ENCODE results near the gene CXXC4. TPM values are rescaled to one million over a fixed set of nuclear protein-coding genes. Genes with fewer than 3 reads are reported as not detected.

The CXXC4 gene
- total RNA-seq, 2 experiments from 2014 or later, result 0.03 TPM; not detected in 1

GRCh38 chr4:104490096-104490769, 4.5 kb downstream of the CXXC4 start:
- ChIA-PET POLR2A (no interaction called here), CTCF (ENCODE audit: unreplicated experiment) (no interaction called here)
- no peaks in the 10 kb centered on the region for H3K36me3 ChIP-seq (ENCODE audit: insufficient read depth, low read length)
- no peaks in the 10 kb centered on the region for H3K9me2 ChIP-seq (ENCODE audit: insufficient read depth, low read length)
- H3K79me2 ChIP-seq (ENCODE audit: insufficient read depth, low read depth, low read length), result no peaks in the 10 kb centered on the region
- intact Hi-C loops (cut with micrococcal nuclease; ENCODE audit: unreplicated experiment), result no loop called here
- no peak overlapping the region for H3K4me3 ChIP-seq (ENCODE audit: low read depth, low read length, poor library complexity, severe bottlenecking)
- H3K27ac ChIP-seq (ENCODE audit: low read depth, low read length, poor library complexity, severe bottlenecking), result no peak overlapping the region
- no peak for DNase-seq (ENCODE audit: low spot score)
- no peaks in the 10 kb centered on the region for H4K20me1 ChIP-seq (ENCODE audit: insufficient read depth, low read length)
- H3K4me1 ChIP-seq (ENCODE audit: insufficient read depth, low read length, poor library complexity, severe bottlenecking), result peaks cover 4% of the 10 kb centered on the region
- BruUV-seq (replicated peaks), result no TSS peak
- H2AFZ ChIP-seq (ENCODE audit: low read length), result 0 out of 2 replicates have a peak overlapping the region, but pooled peaks have one; percentile 4
- no peaks in the 10 kb centered on the region for H3K9me3 ChIP-seq (ENCODE audit: low read length)
- H3K4me2 ChIP-seq (ENCODE audit: low read length), result peak overlapping the region; percentile 68
- TF ChIP-seq EZH2phosphoT487 (IDR thresholded peaks at IDR 0.05; ENCODE audit: borderline replicate concordance, low read depth, low read length) (no peak), CTCF (conservative IDR thresholded peaks at IDR 0.05; ENCODE audit: low read length) (no peak)

DNA sequence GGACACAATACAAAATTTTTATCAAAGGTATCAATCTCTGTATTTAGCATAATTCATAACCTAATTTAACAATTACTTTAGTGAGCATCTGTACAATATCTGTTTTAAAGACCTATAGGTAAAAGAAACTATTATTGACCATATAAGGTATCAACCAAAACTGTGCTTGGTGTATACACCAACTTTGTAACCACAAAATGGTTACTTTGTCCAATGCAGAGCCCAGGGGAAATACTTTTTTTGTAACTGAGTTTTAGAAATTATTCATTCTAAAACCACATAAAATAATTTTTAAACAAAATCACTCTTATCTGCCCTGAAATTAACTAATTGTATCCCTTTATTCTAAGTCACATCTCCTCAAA, 5.0 kb downstream of the CXXC4 start:
- H3K4me3 ChIP-seq (ENCODE audit: low read depth, low read length, poor library complexity, severe bottlenecking), result no peak overlapping the region
- H3K79me2 ChIP-seq (ENCODE audit: insufficient read depth, low read depth, low read length), result no peaks in the 10 kb centered on the region
- DNase-seq (ENCODE audit: low spot score), result no peak
- BruUV-seq (replicated peaks), result no TSS peak
- H3K4me1 ChIP-seq (ENCODE audit: insufficient read depth, low read length, poor library complexity, severe bottlenecking), result peaks cover 4% of the 10 kb centered on the region
- no peak overlapping the region for H3K27ac ChIP-seq (ENCODE audit: low read depth, low read length, poor library complexity, severe bottlenecking)
- H3K9me3 ChIP-seq (ENCODE audit: low read length), result no peaks in the 10 kb centered on the region
- H3K4me2 ChIP-seq (ENCODE audit: low read length), result peak overlapping the region; percentile 68; the same call in 1 of the 2 replicates
- H3K9me2 ChIP-seq (ENCODE audit: insufficient read depth, low read length), result no peaks in the 10 kb centered on the region
- CTCF ChIA-PET (ENCODE audit: unreplicated experiment), result no interaction called here
- no peaks in the 10 kb centered on the region for H3K36me3 ChIP-seq (ENCODE audit: insufficient read depth, low read length)
- no peaks in the 10 kb centered on the region for H4K20me1 ChIP-seq (ENCODE audit: insufficient read depth, low read length)
- intact Hi-C loops (cut with micrococcal nuclease; ENCODE audit: unreplicated experiment), result no loop called here
- no peak overlapping the region for H2AFZ ChIP-seq (ENCODE audit: low read length)
- POLR2A ChIA-PET, result no interaction called here
- TF ChIP-seq EZH2phosphoT487 (IDR thresholded peaks at IDR 0.05; ENCODE audit: borderline replicate concordance, low read depth, low read length) (no peak), CTCF (conservative IDR thresholded peaks at IDR 0.05; ENCODE audit: low read length) (no peak)

GRCh38 chr4:104488151-104488550, 6.5 kb downstream of the CXXC4 start:
- Histone ChIP-seq H2AFZ (ENCODE audit: low read length) (no peak overlapping the region), H3K9me3 (ENCODE audit: low read length) (no peaks in the 10 kb centered on the region), H3K36me3 (ENCODE audit: insufficient read depth, low read length) (no peaks in the 10 kb centered on the region), H4K20me1 (ENCODE audit: insufficient read depth, low read length) (no peaks in the 10 kb centered on the region), H3K27ac (ENCODE audit: low read depth, low read length, poor library complexity, severe bottlenecking) (no peak overlapping the region), H3K4me1 (ENCODE audit: insufficient read depth, low read length, poor library complexity, severe bottlenecking) (peaks cover 4% of the 10 kb centered on the region), H3K4me2 (ENCODE audit: low read length) (peak overlapping the region; percentile 15; the same call in 1 of the 2 replicates), H3K4me3 (ENCODE audit: low read depth, low read length, poor library complexity, severe bottlenecking) (no peak overlapping the region), H3K79me2 (ENCODE audit: insufficient read depth, low read depth, low read length) (no peaks in the 10 kb centered on the region), H3K9me2 (ENCODE audit: insufficient read depth, low read length) (no peaks in the 10 kb centered on the region)
- BruUV-seq (replicated peaks), result no TSS peak
- intact Hi-C loops (cut with micrococcal nuclease; ENCODE audit: unreplicated experiment), result no loop called here
- no peak for DNase-seq (ENCODE audit: low spot score)
- ChIA-PET CTCF (ENCODE audit: unreplicated experiment) (no interaction called here), POLR2A (interaction anchor here (1.5 kb wide), 1 partner anchor 92 kb away, joined by 4 read pairs; no protein-coding TSS in a partner anchor)
- no peak for TF ChIP-seq CTCF (conservative IDR thresholded peaks at IDR 0.05; ENCODE audit: low read length)
- TF ChIP-seq EZH2phosphoT487 (IDR thresholded peaks at IDR 0.05; ENCODE audit: borderline replicate concordance, low read depth, low read length), result no peak
